Heart left ventricle (tissue), 16 donors: ENCODE measurements around the gene TXN. TPM values are rescaled to one million over a fixed set of nuclear protein-coding genes. Genes with fewer than 3 reads are reported as not detected.
"Not testable (repeated sequence)": the region's sequence is repeated elsewhere in the genome, so short reads cannot be mapped to it uniquely, and the experiment has no call there.

Experiments used
- ATAC-seq, 4 donors: fragments of 200-7000 bp; cut with Tn5 transposase; one replicate each; pipeline ENCODE4 v1.9.1; 2020 to 2022; ENCODE audit warnings: moderate library complexity in 4 of 4, mild to moderate bottlenecking in 3 of 4, moderate number of reproducible peaks in 1 of 4
- DNase-seq, 5 donors: peaks; one replicate each; pipeline ENCODE4 v3.0.0-alpha.2; 2020
- H3K27ac ChIP-seq, 12 donors: fragments of 200-600 bp; sonication (generic) in 4 of 12; one replicate each; pipeline versions ENCODE4 v1.5.0 to v1.8.0; 2016 to 2022; ENCODE audit warnings: mild to moderate bottlenecking in 2 of 12
- H3K27me3 ChIP-seq, 9 donors: fragments of 200-600 bp; sonication (generic) in 2 of 9; one replicate each; pipeline versions ENCODE4 v1.5.1 to v1.8.0; 2016 to 2022; ENCODE audit warnings: mild to moderate bottlenecking in 3 of 9
- H3K36me3 ChIP-seq, 9 donors: fragments of 200-600 bp; sonication (generic) in 2 of 9; one replicate each; pipeline versions ENCODE4 v1.5.0 to v1.8.0; 2018 to 2022; ENCODE audit warnings: mild to moderate bottlenecking in 2 of 9
- H3K4me1 ChIP-seq, 12 donors: fragments of 200-600 bp; sonication (generic) in 4 of 12; one replicate each; pipeline versions ENCODE4 v1.5.0 to v1.8.0; 2016 to 2022; ENCODE audit warnings: mild to moderate bottlenecking in 3 of 12
- H3K4me3 ChIP-seq, 12 donors: fragments of 200-600 bp; sonication (generic) in 4 of 12; one replicate each; pipeline versions ENCODE4 v1.5.0 to v1.8.0; 2017 to 2022; ENCODE audit warnings: mild to moderate bottlenecking in 9 of 12, moderate library complexity in 4 of 12
- H3K9me3 ChIP-seq, 12 donors: fragments of 200-600 bp; sonication (generic) in 4 of 12; one replicate each; pipeline versions ENCODE4 v1.5.0 to v1.8.0; 2016 to 2022; ENCODE audit warnings: mild to moderate bottlenecking in 1 of 12
- CTCF ChIP-seq, 12 donors: fragments of 200-600 bp; sonication (generic) in 4 of 12; IDR thresholded peaks; one replicate each; pipeline versions ENCODE4 v1.5.0 to v1.8.0; 2018 to 2022; ENCODE audit warnings: antibody characterized with exemption in 12 of 12, mild to moderate bottlenecking in 5 of 12
- POLR2A ChIP-seq, 2 donors: fragments of 450-650 bp; IDR thresholded peaks; one replicate each; pipeline ENCODE4 v1.6.1; 2017; ENCODE audit warnings: antibody characterized with exemption in 2 of 2, mild to moderate bottlenecking in 2 of 2, moderate library complexity in 2 of 2
- WGBS, 4 donors: extraction: QIAGEN DNeasy Blood & Tissue Kit in 2 of 4; methylation state at CpG; one replicate each; pipeline versions ENCODE4 v1.1.5 to v1.1.7; 2013 to 2018; 5-methylcytosine and 5-hydroxymethylcytosine counted together
- intact Hi-C, 10 donors: fragments of 100-400 bp; cut with DNase I; formaldehyde crosslinking; loops; one replicate each; pipeline versions ENCODE4 v1.11.1 to v1.14.2; 2022
- polyA plus RNA-seq, 2 donors: library from polyadenylated mRNA; stranded (reverse); fragments of 200-250 nt; gene quantifications; one replicate each; pipeline ENCODE4 v1.2.3, GENCODE V29; 2013
- total RNA-seq, 9 donors: library from RNA; depleted of rRNA in 2 of 9; stranded (reverse); fragments of >200 nt in 2 of 9; fragmentation: NEBNext Ultra II Directional in 3 of 9; extraction: Animal tissue kit (Norgen Biotek cat#: 25700) in 3 of 9; gene quantifications; one replicate each; pipeline versions ENCODE4 v1.1.0 to v1.2.4, GENCODE V29; 2016 to 2023
- donor health status: ischemic (EF 13 %, LVEDD 7.1; RV severe dilation, severe dysfunction).
- donor health status: healthy with polysubstance abuse.
- donor health status: DM: no; HTN: yes; CAD: no.
- donor health status: DM: no; HTN: no; CAD: no.
- donor health status: ischemic (EF 25% LVEDD 6.9; RV normal size, moderate dysfunction).
- donor health status: ischemic (EF 25% LVEDD 5.7; RV mildly dilated, moderate dysfunction).
- donor health status: healthy.
- donor health status: DM: yes; HTN: yes; CAD: no.
- donor health status: ischemic (EF 35%, LVEDD 5.7; RV mildly dilated, moderate dysfunction).
- donor health status: nonischemic (EF 11% LVEDD 7.7; RV severe dilation, severe dysfunction).
- donor health status: DM: yes; HTN: yes; CAD: no.
- donor health status: PGD.
- donor health status: ischemic (EF 29% LVEDD 5.4; RV normal size, mild dysfunction).
- donor health status: nonischemic (EF 23%, LVEDD 6.1; RV moderate dilation, normal function).

The TXN gene
- total and polyA plus RNA-seq, 11 donors, result 48.6 to 173 (median 71.7) TPM

- intact Hi-C loops, result loop anchor here in 1 of 10 donors (10.0 kb wide), 1 partner anchor 503 kb away; no protein-coding TSS in a partner anchor
- Histone ChIP-seq H3K27me3 (no peaks in the 10 kb centered on the region), H3K27ac (no peak overlapping the region), H3K9me3 (no peaks in the 10 kb centered on the region), H3K36me3 (no peaks in the 10 kb centered on the region), H3K4me3 (no peak overlapping the region), H3K4me1 (peaks cover 0 to 11% (median 0%) of the 10 kb centered on the region in 12 donors)
- peak in 7 of 12 donors; percentile 30 to 59 (median 43) for TF ChIP-seq CTCF (IDR thresholded peaks at IDR 0.05)
- no peak for TF ChIP-seq POLR2A (IDR thresholded peaks at IDR 0.05)
- WGBS, 4 donors, result 72 to 79% (median 79%) methylated on average over 11 of the region's 11 CpGs
- no peak for DNase-seq
- ATAC-seq, result peak in 3 of 4 donors; percentile 32 to 51 (median 41)
These were observed 58.7 kb downstream of the TXN start for GRCh38 chr9:110197330-110198187.

GRCh38 chr9:110196084-110196499 is 60.2 kb downstream of the TXN start:
- not testable (repeated sequence) for ATAC-seq
- intact Hi-C loops, result loop anchor here in 1 of 10 donors (10.0 kb wide), 1 partner anchor 501 kb away; no protein-coding TSS in a partner anchor

More at GRCh38 chr9:110196084-110196499, 60.2 kb downstream of the TXN start:
- DNase-seq, H3K27me3 ChIP-seq, H3K4me3 ChIP-seq, H3K27ac ChIP-seq, H3K36me3 ChIP-seq, H3K9me3 ChIP-seq: not testable (repeated sequence)
- H3K4me1 ChIP-seq, result peaks cover 0 to 19% (median 0%) of the 10 kb centered on the region in 12 donors
- 91 to 96% (median 93%) methylated on average over 16 of the region's 16 CpGs for WGBS, 4 donors

Other genes starting within 250 kb of the TXN start
- gene C9orf152, start 48.3 kb downstream of the TXN start, total RNA-seq, result not detected
- not detected for gene C9orf152, start 48.3 kb downstream of the TXN start, polyA plus RNA-seq
- gene TXNDC8, start 81.4 kb upstream of the TXN start, total RNA-seq, result not detected
- gene TXNDC8, start 81.4 kb upstream of the TXN start, polyA plus RNA-seq, result not detected